ENCODE measurements around the gene ZCWPW2.

Gene ZCWPW2, protein sequence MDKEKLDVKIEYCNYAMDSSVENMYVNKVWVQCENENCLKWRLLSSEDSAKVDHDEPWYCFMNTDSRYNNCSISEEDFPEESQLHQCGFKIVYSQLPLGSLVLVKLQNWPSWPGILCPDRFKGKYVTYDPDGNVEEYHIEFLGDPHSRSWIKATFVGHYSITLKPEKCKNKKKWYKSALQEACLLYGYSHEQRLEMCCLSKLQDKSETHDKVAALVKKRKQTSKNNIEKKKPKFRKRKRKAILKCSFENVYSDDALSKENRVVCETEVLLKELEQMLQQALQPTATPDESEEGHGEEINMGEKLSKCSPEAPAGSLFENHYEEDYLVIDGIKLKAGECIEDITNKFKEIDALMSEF

DNA sequence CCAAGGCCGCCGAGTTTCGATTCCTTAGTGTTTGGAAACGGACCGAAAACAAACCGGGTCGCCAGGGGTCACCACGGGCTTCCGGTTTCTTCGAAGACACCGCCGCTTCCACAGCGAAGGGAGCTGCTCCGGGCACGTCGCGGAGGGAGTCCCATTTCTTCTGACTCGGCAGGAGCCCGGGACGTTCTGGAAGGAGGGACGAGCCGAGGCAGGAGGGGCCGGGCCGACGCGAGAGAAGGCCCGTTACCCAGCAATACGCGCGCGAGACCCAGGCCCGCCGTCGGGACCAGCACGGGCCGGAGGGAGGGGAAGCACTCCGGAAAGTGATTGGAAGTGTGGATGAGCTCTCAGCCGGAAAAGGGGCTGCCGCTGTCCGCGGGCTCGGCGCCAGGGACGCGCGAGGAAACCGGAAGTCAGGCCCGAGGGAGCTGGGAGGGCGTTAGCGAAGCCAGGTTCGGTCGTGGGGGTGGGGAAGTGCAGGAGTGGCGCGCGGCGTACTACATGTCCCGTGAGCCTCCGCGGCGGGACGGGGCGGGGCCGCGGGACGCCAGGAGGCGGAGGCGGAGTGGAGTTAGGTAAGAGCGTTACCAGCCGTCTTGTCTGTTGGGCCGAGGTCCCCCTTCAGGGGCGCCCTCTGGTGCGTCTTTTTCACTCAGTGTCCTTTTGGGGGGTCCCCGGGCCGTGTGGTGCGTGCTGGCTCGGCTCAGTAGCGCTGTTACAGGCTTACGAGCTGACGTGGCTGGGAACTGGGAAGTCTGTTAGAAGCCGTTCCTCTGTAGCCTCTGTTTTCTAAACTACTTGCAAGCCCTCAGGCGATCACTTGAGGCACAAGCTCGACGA is at the start of gene ZCWPW2, which contains the start of gene AZI2:
Gene ZCWPW2 (plus strand): TSS at position 93 of the 840 bp plus-strand sequence. CDS start 64,348 bp downstream, outside the sequence.
Gene AZI2 (minus strand): TSS at position 196 of the 840 bp plus-strand sequence. CDS start 8,207 bp downstream, outside the sequence.
- Histone ChIP-seq H3K9me3 (ENCODE audit: control insufficient read depth, insufficient read depth, low read length) (peaks cover 2% of the 10 kb centered on the region), H3K4me3 (ENCODE audit: low read depth, low read length) (peak within 1 kb of the TSS; percentile 90), H3K9ac (ENCODE audit: low read depth, low read length) (peak within 1 kb of the TSS; percentile 57), H3K4me1 (ENCODE audit: control insufficient read depth, insufficient read depth, low read length) (no peaks in the 10 kb centered on the region), H3K27me3 (ENCODE audit: control insufficient read depth, insufficient read depth, low read length) (no peaks in the 10 kb centered on the region), H3K36me3 (ENCODE audit: control insufficient read depth, insufficient read depth, low read length) (no peaks in the 10 kb centered on the region)

- Histone ChIP-seq H3K4me1 (ENCODE audit: control insufficient read depth, insufficient read depth, low read length) (no peaks in the 10 kb centered on the region), H3K27me3 (ENCODE audit: control insufficient read depth, insufficient read depth, low read length) (no peaks in the 10 kb centered on the region), H3K9me3 (ENCODE audit: control insufficient read depth, insufficient read depth, low read length) (no peaks in the 10 kb centered on the region), H3K4me3 (ENCODE audit: low read depth, low read length) (no peak overlapping the region), H3K9ac (ENCODE audit: low read depth, low read length) (no peak overlapping the region), H3K36me3 (ENCODE audit: control insufficient read depth, insufficient read depth, low read length) (no peaks in the 10 kb centered on the region)
These were observed 48.8 kb upstream of the ZCWPW2 start for GRCh38 chr3:28299705-28300104.

DNA sequence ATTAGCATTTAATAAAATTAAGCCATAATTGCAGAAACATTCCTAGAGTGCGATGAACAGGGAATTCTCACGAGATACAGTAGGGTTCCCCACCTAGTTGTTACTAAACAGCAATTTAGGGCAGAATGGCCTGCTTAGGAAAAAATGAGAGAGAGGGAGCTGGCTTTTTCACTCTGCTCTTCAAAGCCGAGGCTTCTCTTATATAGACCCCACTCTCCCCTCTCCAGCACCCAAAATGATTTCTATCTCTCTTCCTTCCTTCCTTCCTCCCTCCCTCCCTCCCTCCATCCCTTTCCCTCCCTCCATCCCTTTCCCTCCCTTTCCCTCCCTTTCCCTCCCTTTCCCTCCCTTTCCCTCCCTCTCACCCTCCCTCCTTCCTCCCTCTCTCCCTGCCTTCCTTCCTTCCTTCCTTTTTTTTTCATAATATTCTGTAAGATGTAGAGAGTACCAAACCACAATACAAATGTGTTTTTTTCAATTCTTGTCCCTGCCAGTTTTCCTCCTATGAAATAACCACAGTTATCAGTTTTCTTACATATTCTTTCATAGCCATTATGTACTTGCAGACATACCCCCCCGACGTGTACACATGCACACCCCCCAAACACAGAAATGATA is 48.1 kb upstream of the ZCWPW2 start:
- H3K9me3 ChIP-seq (ENCODE audit: control insufficient read depth, insufficient read depth, low read length) = no peaks in the 10 kb centered on the region
- H3K9ac ChIP-seq (ENCODE audit: low read depth, low read length) = no peak overlapping the region
- no peaks in the 10 kb centered on the region for H3K4me1 ChIP-seq (ENCODE audit: control insufficient read depth, insufficient read depth, low read length)
- H3K36me3 ChIP-seq (ENCODE audit: control insufficient read depth, insufficient read depth, low read length) = no peaks in the 10 kb centered on the region
- no peak overlapping the region for H3K4me3 ChIP-seq (ENCODE audit: low read depth, low read length)
- no peaks in the 10 kb centered on the region for H3K27me3 ChIP-seq (ENCODE audit: control insufficient read depth, insufficient read depth, low read length)

DNA sequence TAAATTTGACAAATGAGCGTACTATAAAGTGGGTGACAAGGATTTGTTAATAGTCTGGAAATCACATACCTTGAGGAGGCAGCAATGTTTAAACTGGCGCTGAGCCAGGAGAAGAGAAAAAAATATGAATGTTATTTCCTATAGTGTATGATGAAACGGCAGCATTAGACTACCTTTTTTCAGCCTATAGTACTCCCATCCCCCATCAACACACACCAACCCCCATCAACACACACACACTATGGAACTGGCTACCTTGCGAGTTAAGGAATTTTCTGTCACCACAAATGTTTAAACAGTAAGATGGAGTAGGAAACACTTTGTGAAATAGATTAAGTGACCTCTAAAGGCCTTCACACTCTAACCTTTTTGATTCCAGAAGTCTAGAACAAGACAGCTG is 46.8 kb upstream of the ZCWPW2 start:
- no peak overlapping the region for H3K4me3 ChIP-seq (ENCODE audit: low read depth, low read length)

GRCh38 chr3:28308196-28308595 is 40.3 kb upstream of the ZCWPW2 start:
- Histone ChIP-seq H3K27me3 (ENCODE audit: control insufficient read depth, insufficient read depth, low read length) (no peaks in the 10 kb centered on the region), H3K4me3 (ENCODE audit: low read depth, low read length) (no peak overlapping the region), H3K9ac (ENCODE audit: low read depth, low read length) (no peak overlapping the region), H3K36me3 (ENCODE audit: control insufficient read depth, insufficient read depth, low read length) (no peaks in the 10 kb centered on the region), H3K9me3 (ENCODE audit: control insufficient read depth, insufficient read depth, low read length) (no peaks in the 10 kb centered on the region), H3K4me1 (ENCODE audit: control insufficient read depth, insufficient read depth, low read length) (no peaks in the 10 kb centered on the region)

More for the DNA sequence above, 46.8 kb upstream of the ZCWPW2 start:
- H3K9me3 ChIP-seq (ENCODE audit: control insufficient read depth, insufficient read depth, low read length) = no peaks in the 10 kb centered on the region
- no peak overlapping the region for H3K9ac ChIP-seq (ENCODE audit: low read depth, low read length)
- H3K4me1 ChIP-seq (ENCODE audit: control insufficient read depth, insufficient read depth, low read length) = no peaks in the 10 kb centered on the region
- no peaks in the 10 kb centered on the region for H3K27me3 ChIP-seq (ENCODE audit: control insufficient read depth, insufficient read depth, low read length)
- no peaks in the 10 kb centered on the region for H3K36me3 ChIP-seq (ENCODE audit: control insufficient read depth, insufficient read depth, low read length)

DNA sequence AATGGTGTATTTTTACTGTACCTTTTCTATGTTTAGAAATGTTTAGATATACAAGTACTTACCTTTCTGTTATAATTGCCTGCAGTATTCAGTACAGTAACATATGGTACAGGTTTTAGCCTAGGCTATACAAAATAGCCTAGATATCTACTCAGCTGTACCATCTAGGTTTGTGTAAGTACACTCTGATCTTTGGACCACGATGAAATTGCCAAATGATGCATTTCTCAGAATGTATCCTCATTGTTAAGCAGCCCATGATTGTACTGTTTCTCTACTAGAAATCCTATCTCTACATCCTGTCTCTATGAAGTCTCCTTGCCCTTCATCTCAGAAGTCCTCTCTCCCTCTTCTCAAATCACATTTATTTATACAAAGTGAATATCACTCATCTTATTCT is 32.8 kb upstream of the ZCWPW2 start:
- Histone ChIP-seq H3K4me3 (ENCODE audit: low read depth, low read length) (no peak overlapping the region), H3K4me1 (ENCODE audit: control insufficient read depth, insufficient read depth, low read length) (no peaks in the 10 kb centered on the region), H3K27me3 (ENCODE audit: control insufficient read depth, insufficient read depth, low read length) (no peaks in the 10 kb centered on the region), H3K36me3 (ENCODE audit: control insufficient read depth, insufficient read depth, low read length) (no peaks in the 10 kb centered on the region), H3K9ac (ENCODE audit: low read depth, low read length) (no peak overlapping the region), H3K9me3 (ENCODE audit: control insufficient read depth, insufficient read depth, low read length) (no peaks in the 10 kb centered on the region)

DNA sequence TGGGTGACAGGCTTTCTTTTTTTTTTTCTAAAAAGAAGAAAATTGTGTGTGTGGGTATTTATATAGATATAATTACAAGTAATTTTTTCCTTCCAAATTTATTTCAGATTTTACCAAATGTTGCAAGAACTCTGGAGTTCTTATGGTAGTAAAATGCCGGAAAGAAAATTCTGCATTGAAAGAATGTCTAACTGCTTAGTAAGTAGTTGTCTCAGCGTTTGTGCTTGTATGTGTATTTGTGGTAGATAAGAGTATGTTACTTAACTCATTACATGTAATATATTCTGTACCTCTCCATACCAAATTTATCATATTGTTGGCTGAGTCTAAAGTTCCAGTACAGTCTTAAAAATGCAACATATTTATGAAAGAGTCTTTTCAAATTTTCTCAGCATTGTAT is 32.3 kb upstream of the ZCWPW2 start:
- Histone ChIP-seq H3K27me3 (ENCODE audit: control insufficient read depth, insufficient read depth, low read length) (no peaks in the 10 kb centered on the region), H3K36me3 (ENCODE audit: control insufficient read depth, insufficient read depth, low read length) (no peaks in the 10 kb centered on the region), H3K4me1 (ENCODE audit: control insufficient read depth, insufficient read depth, low read length) (no peaks in the 10 kb centered on the region), H3K9ac (ENCODE audit: low read depth, low read length) (no peak overlapping the region), H3K9me3 (ENCODE audit: control insufficient read depth, insufficient read depth, low read length) (no peaks in the 10 kb centered on the region), H3K4me3 (ENCODE audit: low read depth, low read length) (no peak overlapping the region)

DNA sequence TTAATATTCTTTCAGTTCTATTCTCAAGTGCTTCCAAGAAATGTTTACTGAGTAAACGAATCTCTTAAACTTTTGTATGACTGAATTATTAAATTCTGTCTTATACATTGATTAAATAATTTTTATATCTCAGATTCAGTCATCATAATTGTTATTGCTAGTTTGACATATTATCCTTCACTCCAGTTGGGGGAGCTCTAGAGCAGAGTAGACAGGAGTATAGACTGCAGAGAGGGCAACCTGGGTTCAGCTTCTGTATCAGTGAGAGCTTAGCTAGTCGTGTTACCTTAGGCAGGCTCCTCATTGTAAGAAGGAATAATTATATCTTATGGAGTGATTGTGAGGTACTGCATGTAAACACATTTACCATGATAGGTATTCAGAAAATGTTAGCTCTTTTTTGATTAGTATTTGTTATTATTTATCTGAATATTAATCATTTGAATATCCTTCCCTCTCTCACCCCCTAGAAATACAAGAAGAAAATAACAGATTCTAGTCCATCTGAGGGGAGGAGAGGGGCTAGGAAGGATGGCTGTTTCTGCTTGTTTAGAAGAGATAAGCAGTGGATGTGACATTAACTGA is 31.0 kb upstream of the ZCWPW2 start:
- Histone ChIP-seq H3K9ac (ENCODE audit: low read depth, low read length) (no peak overlapping the region), H3K4me1 (ENCODE audit: control insufficient read depth, insufficient read depth, low read length) (no peaks in the 10 kb centered on the region), H3K9me3 (ENCODE audit: control insufficient read depth, insufficient read depth, low read length) (no peaks in the 10 kb centered on the region), H3K36me3 (ENCODE audit: control insufficient read depth, insufficient read depth, low read length) (no peaks in the 10 kb centered on the region), H3K27me3 (ENCODE audit: control insufficient read depth, insufficient read depth, low read length) (no peaks in the 10 kb centered on the region), H3K4me3 (ENCODE audit: low read depth, low read length) (no peak overlapping the region)

GRCh38 chr3:28320981-28321380 is 27.5 kb upstream of the ZCWPW2 start:
- no peaks in the 10 kb centered on the region for H3K4me1 ChIP-seq (ENCODE audit: control insufficient read depth, insufficient read depth, low read length)
- H3K27me3 ChIP-seq (ENCODE audit: control insufficient read depth, insufficient read depth, low read length) = no peaks in the 10 kb centered on the region
- no peak overlapping the region for H3K4me3 ChIP-seq (ENCODE audit: low read depth, low read length)
- H3K9ac ChIP-seq (ENCODE audit: low read depth, low read length) = no peak overlapping the region
- H3K36me3 ChIP-seq (ENCODE audit: control insufficient read depth, insufficient read depth, low read length) = no peaks in the 10 kb centered on the region
- no peaks in the 10 kb centered on the region for H3K9me3 ChIP-seq (ENCODE audit: control insufficient read depth, insufficient read depth, low read length)

DNA sequence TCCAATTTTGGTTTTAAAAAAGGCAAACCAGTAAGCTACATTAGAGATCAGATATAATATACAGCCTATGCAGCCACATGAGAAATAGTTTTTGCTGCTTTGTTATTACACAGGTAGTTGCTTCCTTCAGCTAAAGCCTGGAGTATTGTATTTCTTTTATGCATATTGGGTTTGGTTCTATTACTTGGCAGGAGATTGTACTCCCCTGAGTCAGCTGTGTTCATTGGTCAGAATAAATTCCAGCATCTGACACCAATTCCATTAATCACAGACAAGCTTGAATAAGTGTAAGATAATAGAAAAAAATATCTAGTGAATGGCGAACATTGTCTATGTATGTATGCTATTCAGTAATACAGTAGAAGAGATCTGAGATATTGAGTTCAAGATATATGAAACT is 26.1 kb upstream of the ZCWPW2 start:
- no peaks in the 10 kb centered on the region for H3K27me3 ChIP-seq (ENCODE audit: control insufficient read depth, insufficient read depth, low read length)
- H3K9me3 ChIP-seq (ENCODE audit: control insufficient read depth, insufficient read depth, low read length) = no peaks in the 10 kb centered on the region
- H3K9ac ChIP-seq (ENCODE audit: low read depth, low read length) = no peak overlapping the region
- no peaks in the 10 kb centered on the region for H3K36me3 ChIP-seq (ENCODE audit: control insufficient read depth, insufficient read depth, low read length)
- H3K4me3 ChIP-seq (ENCODE audit: low read depth, low read length) = no peak overlapping the region
- H3K4me1 ChIP-seq (ENCODE audit: control insufficient read depth, insufficient read depth, low read length) = no peaks in the 10 kb centered on the region

DNA sequence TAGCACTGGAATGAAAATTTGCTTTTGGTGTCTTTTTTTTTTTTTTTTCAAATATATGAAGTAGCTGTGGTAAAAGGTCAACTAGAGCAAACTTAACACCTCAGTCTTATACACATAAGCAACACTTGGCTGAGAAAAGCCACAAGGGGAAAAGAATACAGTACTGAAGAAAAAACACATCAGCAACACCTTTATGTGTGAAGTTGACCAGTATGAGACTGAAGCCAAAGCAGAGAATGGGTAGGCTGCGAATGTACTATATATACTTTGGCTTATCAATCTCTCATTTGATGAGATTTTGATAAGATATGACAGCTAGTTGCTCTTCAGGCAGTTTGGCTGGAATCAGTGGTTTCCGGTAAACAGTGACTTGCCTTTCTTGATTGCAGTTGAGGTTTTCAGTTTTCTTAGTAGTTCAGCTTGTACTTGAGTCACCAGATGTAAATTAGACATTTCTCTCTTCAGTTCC is 22.0 kb upstream of the ZCWPW2 start:
- Histone ChIP-seq H3K9me3 (ENCODE audit: control insufficient read depth, insufficient read depth, low read length) (no peaks in the 10 kb centered on the region), H3K4me3 (ENCODE audit: low read depth, low read length) (no peak overlapping the region), H3K4me1 (ENCODE audit: control insufficient read depth, insufficient read depth, low read length) (no peaks in the 10 kb centered on the region), H3K36me3 (ENCODE audit: control insufficient read depth, insufficient read depth, low read length) (no peaks in the 10 kb centered on the region), H3K9ac (ENCODE audit: low read depth, low read length) (no peak overlapping the region), H3K27me3 (ENCODE audit: control insufficient read depth, insufficient read depth, low read length) (no peaks in the 10 kb centered on the region)

Data from iPS-15b (cell line).